A549 treated with DMSO at 1 μM for 4 hours (cell line): Measurements from ENCODE around the gene CD163L1. TPM values are rescaled to one million over a fixed set of nuclear protein-coding genes. Genes with fewer than 3 reads are reported as not detected.

Experiments
- total RNA-seq: library from RNA; stranded (reverse); fragments of 200-300 nt; extraction: Qiagen RNA extraction; gene quantifications from 5 replicates; pipeline ENCODE4 v1.2.3, GENCODE V29; 2022; ENCODE audit warnings: low read depth

The CD163L1 gene
- total RNA-seq = 0.42 to 0.91 TPM (median 0.52 TPM) in 5 replicates

DNA sequence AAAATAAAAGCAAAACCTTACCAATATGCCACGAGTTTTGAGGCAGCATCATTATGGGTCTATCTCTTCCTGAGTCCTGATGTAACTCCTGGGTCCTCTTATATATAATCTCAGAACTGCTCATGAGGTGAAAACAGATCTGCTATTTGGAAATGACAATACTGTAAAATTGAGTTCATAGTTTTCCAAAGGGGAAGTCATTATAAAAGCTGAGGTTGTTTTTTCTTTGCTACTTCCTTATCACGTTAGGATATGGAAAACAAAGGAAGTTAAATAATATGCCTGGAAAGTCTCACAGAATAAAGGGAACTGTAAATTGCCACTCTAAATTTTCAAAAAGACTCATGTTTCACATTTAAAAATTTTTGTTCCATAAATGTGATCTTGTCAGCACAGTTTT is at the start of gene CD163L1:
Gene CD163L1 (minus strand): TSS at position 78 of the 400 bp plus-strand sequence. CDS start 26 bp downstream, at position 52.

Other genes starting within 250 kb of the CD163L1 start
- not detected in 5 replicates for gene ACSM4, start 140.1 kb downstream of the CD163L1 start, total RNA-seq
- gene CD163, start 59.6 kb upstream of the CD163L1 start, total RNA-seq = 0.06 TPM in 1 of 5 replicates, not detected in the others
- not detected in 5 replicates for gene APOBEC1, start 221.8 kb upstream of the CD163L1 start, total RNA-seq